H9 (cell line): ENCODE results near the gene GALNT17. TPM values are rescaled to one million over a fixed set of nuclear protein-coding genes. Genes with fewer than 3 reads are reported as not detected.
A peak's percentile ranks its signal among the peaks of the same experiment; 100 is the strongest.

ENCODE experiments used
- DNase-seq: peaks from one replicate; pipeline ENCODE4 v3.0.0-alpha.2; 2017
- H2AFZ ChIP-seq: one replicate; pipeline ENCODE4 v1.6.1; 2013; ENCODE audit warnings: mild to moderate bottlenecking, low read length, control low read depth, moderate library complexity
- H2AK5ac ChIP-seq: 2 replicates; pipeline ENCODE4 v1.6.1; 2013; ENCODE audit warnings: low read length, control low read depth, mixed read lengths; ENCODE audit not compliant: insufficient read length
- H2BK120ac ChIP-seq: one replicate; pipeline ENCODE4 v1.6.1; 2013; ENCODE audit warnings: low read depth, mild to moderate bottlenecking, low read length, control low read depth, inconsistent platforms; ENCODE audit not compliant: poor library complexity, severe bottlenecking
- H2BK12ac ChIP-seq: 2 replicates; pipeline ENCODE4 v1.6.1; 2013; ENCODE audit warnings: low read length, control low read depth, mixed read lengths, low read depth; ENCODE audit not compliant: insufficient read length
- H2BK15ac ChIP-seq: 2 replicates; pipeline ENCODE4 v1.6.1; 2013; ENCODE audit warnings: low read depth, low read length, control low read depth
- H2BK20ac ChIP-seq: one replicate; pipeline ENCODE4 v1.6.1; 2013; ENCODE audit warnings: low read depth, mild to moderate bottlenecking, low read length, control low read depth, inconsistent platforms; ENCODE audit not compliant: poor library complexity, severe bottlenecking
- H2BK5ac ChIP-seq: 2 replicates; pipeline ENCODE4 v1.6.1; 2013; ENCODE audit warnings: low read length, control low read depth, mixed read lengths; ENCODE audit not compliant: insufficient read length
- H3K14ac ChIP-seq: 2 replicates; pipeline ENCODE4 v1.6.1; 2013; ENCODE audit warnings: low read length, control low read depth; ENCODE audit not compliant: insufficient read depth
- H3K18ac ChIP-seq: 2 replicates; pipeline ENCODE4 v1.6.1; 2013; ENCODE audit warnings: low read depth, mild to moderate bottlenecking, mixed read lengths, low read length, control low read depth; ENCODE audit not compliant: insufficient read length
- H3K23ac ChIP-seq: 2 replicates; pipeline ENCODE4 v1.6.1; 2013; ENCODE audit warnings: low read length, control low read depth, mixed read lengths, low read depth; ENCODE audit not compliant: insufficient read length
- H3K23me2 ChIP-seq: 2 replicates; pipeline ENCODE4 v1.6.1; 2013; ENCODE audit warnings: low read depth, mild to moderate bottlenecking, mixed read lengths, low read length, control low read depth; ENCODE audit not compliant: insufficient read length, poor library complexity, severe bottlenecking
- H3K27ac ChIP-seq: 2 replicates; pipeline ENCODE4 v1.5.1; 2013; ENCODE audit warnings: low read length, control low read depth, mixed read lengths, low read depth; ENCODE audit not compliant: insufficient read length
- H3K27me3 ChIP-seq: 2 replicates; pipeline ENCODE4 v1.6.1; 2013; ENCODE audit warnings: low read length, control low read depth, inconsistent platforms; ENCODE audit not compliant: insufficient read depth
- H3K4ac ChIP-seq: 2 replicates; pipeline ENCODE4 v1.6.1; 2013; ENCODE audit warnings: low read depth, mild to moderate bottlenecking, control low read depth, inconsistent platforms, low read length, moderate library complexity
- H3K4me1 ChIP-seq: 2 replicates; pipeline ENCODE4 v1.6.1; 2013; ENCODE audit warnings: low read length, control low read depth, inconsistent platforms; ENCODE audit not compliant: insufficient read depth
- H3K4me2 ChIP-seq: 2 replicates; pipeline ENCODE4 v1.6.1; 2013; ENCODE audit warnings: low read length, control low read depth, mixed read lengths; ENCODE audit not compliant: insufficient read length, insufficient read depth
- H3K56ac ChIP-seq: 2 replicates; pipeline ENCODE4 v1.6.1; 2013; ENCODE audit warnings: low read depth, mild to moderate bottlenecking, mixed read lengths, low read length, control low read depth; ENCODE audit not compliant: insufficient read length
- H3K79me1 ChIP-seq: 2 replicates; pipeline ENCODE4 v1.6.1; 2013; ENCODE audit warnings: low read depth, mild to moderate bottlenecking, moderate library complexity, low read length, control low read depth, inconsistent platforms; ENCODE audit not compliant: insufficient read depth, poor library complexity, severe bottlenecking
- H3K79me2 ChIP-seq: 2 replicates; pipeline ENCODE4 v1.6.1; 2013; ENCODE audit warnings: low read length, control low read depth, inconsistent platforms; ENCODE audit not compliant: insufficient read depth
- H3K9ac ChIP-seq: 2 replicates; pipeline ENCODE4 v1.6.1; 2013; ENCODE audit warnings: low read length, control low read depth, mixed read lengths; ENCODE audit not compliant: insufficient read length; ENCODE audit errors: extremely low read depth
- H3K9me3 ChIP-seq: one replicate; pipeline ENCODE4 v1.6.1; 2013; ENCODE audit warnings: low read depth, low read length, inconsistent platforms; ENCODE audit not compliant: control insufficient read depth
- H3T11ph ChIP-seq: one replicate; pipeline ENCODE4 v1.6.1; 2013; ENCODE audit warnings: mild to moderate bottlenecking, low read length, control low read depth, inconsistent platforms
- H4K20me1 ChIP-seq: one replicate; pipeline ENCODE4 v1.6.1; 2013; ENCODE audit not compliant: control insufficient read depth, insufficient read length, insufficient read depth
- H4K5ac ChIP-seq: 2 replicates; pipeline ENCODE4 v1.6.1; 2013; ENCODE audit warnings: low read depth, mild to moderate bottlenecking, mixed read lengths, low read length, control low read depth; ENCODE audit not compliant: insufficient read length
- H4K8ac ChIP-seq: replicated peaks from 2 replicates; pipeline ENCODE4 v1.6.1; 2013; ENCODE audit warnings: low read length, control low read depth, mixed read lengths, low read depth; ENCODE audit not compliant: insufficient read length
- H4K91ac ChIP-seq: 2 replicates; pipeline ENCODE4 v1.6.1; 2013; ENCODE audit warnings: low read depth, mild to moderate bottlenecking, moderate library complexity, mixed read lengths, low read length, control low read depth; ENCODE audit not compliant: insufficient read length
- H3K27ac Mint-ChIP-seq, 3 experiments: 2 replicates in 2 of 3; 3 replicates in 1 of 3; pipeline ENCODE4 v1.8.0; 2020 to 2021; ENCODE audit warnings: mixed read lengths in 3 of 3, mild to moderate bottlenecking in 1 of 3, moderate library complexity in 1 of 3
- H3K27me3 Mint-ChIP-seq: 2 replicates; pipeline ENCODE4 v1.8.0; 2021; ENCODE audit warnings: low read depth, mild to moderate bottlenecking, moderate library complexity, mixed read lengths
- H3K36me3 Mint-ChIP-seq, 3 experiments: 2 replicates in 2 of 3; 3 replicates in 1 of 3; pipeline ENCODE4 v1.8.0; 2020 to 2021; ENCODE audit warnings: low read depth in 3 of 3, mixed read lengths in 3 of 3; ENCODE audit not compliant: insufficient read depth in 1 of 3
- H3K4me1 Mint-ChIP-seq, 2 experiments: 2 replicates each; pipeline ENCODE4 v1.8.0; 2020; ENCODE audit warnings: mixed read lengths in 2 of 2
- H3K4me3 Mint-ChIP-seq, 2 experiments: 2 replicates in 1 of 2; 3 replicates in 1 of 2; pipeline ENCODE4 v1.8.0; 2020 to 2021; ENCODE audit warnings: mild to moderate bottlenecking in 2 of 2, mixed read lengths in 2 of 2, moderate library complexity in 1 of 2
- H3K9me3 Mint-ChIP-seq, 2 experiments: 2 replicates in 1 of 2; 3 replicates in 1 of 2; pipeline ENCODE4 v1.8.0; 2020; ENCODE audit warnings: mild to moderate bottlenecking in 2 of 2, mixed read lengths in 2 of 2, moderate library complexity in 1 of 2
- WGBS: extraction: QIAGEN DNeasy Blood & Tissue Kit; methylation state at CpG from one replicate; pipeline ENCODE4 v1.1.7; 2013; ENCODE audit warnings: missing lambda C conversion rate, low lambda C conversion rate, mixed read lengths; ENCODE audit not compliant: insufficient read length; ENCODE audit errors: extremely low coverage; 5-methylcytosine and 5-hydroxymethylcytosine counted together
- total RNA-seq: library from RNA; stranded (reverse); gene quantifications from 2 replicates; pipeline ENCODE4 v1.2.1, GENCODE V29; 2021
- TF ChIP-seq, protein P1 (sequence below): fragments of 200-600 bp; sonication (generic); conservative IDR thresholded peaks from 3 replicates; pipeline ENCODE4 v1.8.0; 2021; ENCODE audit warnings: antibody characterized with exemption, mild to moderate bottlenecking

GALNT17 gene
- total RNA-seq, 1 experiment from 2014 or later: 43.2 TPM

DNA sequence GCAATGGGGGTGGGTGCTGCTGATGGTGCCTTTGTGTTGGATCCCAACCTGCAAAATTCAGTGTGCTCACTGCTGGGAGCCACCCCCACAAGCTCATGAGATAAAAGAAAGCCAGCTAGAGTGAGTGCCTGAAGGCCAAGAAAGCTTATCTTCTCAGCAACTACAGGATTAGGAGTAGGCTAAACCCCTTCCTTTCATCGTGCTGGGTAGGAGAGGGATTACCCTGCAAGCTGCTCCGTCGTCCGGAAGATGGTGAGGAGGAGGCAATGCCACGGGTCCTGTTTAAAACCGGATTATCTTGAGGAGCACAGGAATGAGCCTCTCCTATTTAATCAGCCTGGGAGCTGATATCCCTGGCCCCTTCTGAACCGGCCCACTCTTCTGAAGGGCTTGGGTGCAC, 258.0 kb downstream of the GALNT17 start:
- H3K4me3 Mint-ChIP-seq: no peak overlapping the region
- Histone ChIP-seq H3K4me2 (no peak overlapping the region), H3K27ac (no peak overlapping the region), H2BK120ac (no peak overlapping the region), H3K23me2 (no peaks in the 10 kb centered on the region), H2AFZ (no peak overlapping the region), H3K4me1 (no peaks in the 10 kb centered on the region; the same call in 1 of the 2 replicates), H3K9me3 (no peaks in the 10 kb centered on the region), H3K9ac (no peak overlapping the region), H4K20me1 (no peaks in the 10 kb centered on the region), H2BK5ac (no peak overlapping the region), H3T11ph (no peak overlapping the region), H3K14ac (no peak overlapping the region), H3K79me1 (no peaks in the 10 kb centered on the region), H3K4ac (no peak overlapping the region), H3K18ac (no peak overlapping the region), H2BK12ac (no peak overlapping the region), H3K27me3 (no peaks in the 10 kb centered on the region), H4K5ac (no peak overlapping the region), H2AK5ac (no peak overlapping the region), H2BK20ac (no peak overlapping the region), H3K23ac (no peak overlapping the region), H3K56ac (no peak overlapping the region), H4K8ac (no peak overlapping the region), H3K79me2 (no peaks in the 10 kb centered on the region; the same call in 1 of the 2 replicates), H2BK15ac (no peak overlapping the region), H4K91ac (no peak overlapping the region)
- no CpG with 5 or more reads among the region's 7 CpGs for WGBS
- no peaks in the 10 kb centered on the region for H3K27me3 Mint-ChIP-seq
- TF ChIP-seq, protein P1, sequence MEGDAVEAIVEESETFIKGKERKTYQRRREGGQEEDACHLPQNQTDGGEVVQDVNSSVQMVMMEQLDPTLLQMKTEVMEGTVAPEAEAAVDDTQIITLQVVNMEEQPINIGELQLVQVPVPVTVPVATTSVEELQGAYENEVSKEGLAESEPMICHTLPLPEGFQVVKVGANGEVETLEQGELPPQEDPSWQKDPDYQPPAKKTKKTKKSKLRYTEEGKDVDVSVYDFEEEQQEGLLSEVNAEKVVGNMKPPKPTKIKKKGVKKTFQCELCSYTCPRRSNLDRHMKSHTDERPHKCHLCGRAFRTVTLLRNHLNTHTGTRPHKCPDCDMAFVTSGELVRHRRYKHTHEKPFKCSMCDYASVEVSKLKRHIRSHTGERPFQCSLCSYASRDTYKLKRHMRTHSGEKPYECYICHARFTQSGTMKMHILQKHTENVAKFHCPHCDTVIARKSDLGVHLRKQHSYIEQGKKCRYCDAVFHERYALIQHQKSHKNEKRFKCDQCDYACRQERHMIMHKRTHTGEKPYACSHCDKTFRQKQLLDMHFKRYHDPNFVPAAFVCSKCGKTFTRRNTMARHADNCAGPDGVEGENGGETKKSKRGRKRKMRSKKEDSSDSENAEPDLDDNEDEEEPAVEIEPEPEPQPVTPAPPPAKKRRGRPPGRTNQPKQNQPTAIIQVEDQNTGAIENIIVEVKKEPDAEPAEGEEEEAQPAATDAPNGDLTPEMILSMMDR: no peak
- peaks cover 44 to 56% (median 52%) of the 10 kb centered on the region in 3 experiments for H3K36me3 Mint-ChIP-seq
- H3K9me3 Mint-ChIP-seq: peaks cover under 1 to 5% of the 10 kb centered on the region in 2 experiments; a peak in 3 of 5 replicates
- H3K27ac Mint-ChIP-seq: peak overlapping the region in 1 of 3 experiments; percentile 85; a peak in 2 of 7 replicates
- DNase-seq: no peak
- peaks cover 30 to 33% of the 10 kb centered on the region in 2 experiments for H3K4me1 Mint-ChIP-seq
